Measurements from ENCODE around the gene ANXA4. TPM values are rescaled to one million over a fixed set of nuclear protein-coding genes. Genes with fewer than 3 reads are reported as not detected.
"Not testable (repeated sequence)": the region's sequence is repeated elsewhere in the genome, so short reads cannot be mapped to it uniquely, and the experiment has no call there.

ANXA4 gene
- total and polyA plus RNA-seq, 2 experiments from 2014 or later, result 35.7 to 113 TPM

DNA sequence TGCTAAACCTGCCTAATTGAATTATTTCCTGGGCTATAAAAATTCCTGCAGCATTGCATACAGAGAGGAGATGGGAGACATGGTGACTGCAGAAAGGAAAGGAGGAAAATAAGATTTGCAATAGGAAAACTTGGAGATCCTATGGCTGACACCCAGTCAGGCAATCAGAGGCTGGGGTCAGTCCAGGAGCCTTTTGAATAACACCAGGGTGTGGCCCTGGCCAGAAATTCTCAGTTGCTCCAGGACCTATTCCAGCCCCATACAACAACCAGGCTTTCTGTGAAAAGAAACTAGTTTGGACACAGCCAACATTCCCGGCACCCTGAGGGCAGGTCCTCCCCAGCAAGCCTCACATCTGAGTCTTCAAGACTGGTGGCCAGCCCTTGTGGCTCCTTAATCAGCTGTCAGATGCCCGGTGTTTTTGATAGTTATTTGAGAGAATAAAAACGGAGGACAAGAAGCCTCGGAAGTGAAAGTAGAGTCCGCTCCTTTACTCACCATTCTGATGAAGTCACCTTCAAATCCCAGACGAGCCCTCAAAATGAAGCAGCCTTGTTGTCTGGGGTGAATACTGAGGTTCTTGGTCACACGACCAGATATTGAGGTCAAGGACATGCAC lies 56.5 kb downstream of the ANXA4 start:
- peaks cover 19% of the 10 kb centered on the region; the same call in 1 of the 2 replicates for H3F3A ChIP-seq (ENCODE audit: insufficient read depth)
- H3K9ac ChIP-seq, result peak overlapping the region; percentile 83
- H3K9me3 ChIP-seq (ENCODE audit: low read depth), result no peaks in the 10 kb centered on the region
- peak overlapping the region; percentile 93 for H3K27ac ChIP-seq
- peak overlapping the region; percentile 71 for H2AFZ ChIP-seq
- DNase-seq, result peak; percentile 83
- in situ Hi-C loops (cut with MboI), result no loop called here
- H3K36me3 ChIP-seq (ENCODE audit: low read depth), result 0 out of 2 replicates have a peak, but pooled peaks cover 3% of the 10 kb centered on the region
- H4K20me1 ChIP-seq (ENCODE audit: insufficient read depth), result no peaks in the 10 kb centered on the region
- H3K4me2 ChIP-seq (ENCODE audit: unreplicated experiment), result peak overlapping the region; percentile 99
- no peak for TF ChIP-seq EZH2 (IDR thresholded peaks at IDR 0.05; ENCODE audit: insufficient read depth, poor library complexity, severe bottlenecking)
- TF ChIP-seq EZH2phosphoT487 (IDR thresholded peaks at IDR 0.05; ENCODE audit: insufficient read depth, low read depth), result no peak
- H3K4me1 ChIP-seq (ENCODE audit: insufficient read depth), result peaks cover 18% of the 10 kb centered on the region
- H3K79me2 ChIP-seq (ENCODE audit: insufficient read depth), result no peaks in the 10 kb centered on the region
- no peaks in the 10 kb centered on the region for H3K27me3 ChIP-seq (replicated peaks; ENCODE audit: insufficient read depth)
- peak overlapping the region; percentile 74 for H3K4me3 ChIP-seq
- WGBS, 2 experiments (ENCODE audit: low coverage in 1 of 2, low lambda C conversion rate in 2 of 2, missing lambda C conversion rate in 2 of 2), result 2% methylated on average over 7 of the region's 7 CpGs
- no peaks in the 10 kb centered on the region for H3K9me2 ChIP-seq (ENCODE audit: insufficient read depth)

- Histone ChIP-seq H3F3A (ENCODE audit: insufficient read depth) (peaks cover 19% of the 10 kb centered on the region; the same call in 1 of the 2 replicates), H3K27me3 (replicated peaks; ENCODE audit: insufficient read depth) (no peaks in the 10 kb centered on the region), H3K4me1 (ENCODE audit: insufficient read depth) (peaks cover 18% of the 10 kb centered on the region), H3K36me3 (ENCODE audit: low read depth) (0 out of 2 replicates have a peak, but pooled peaks cover 3% of the 10 kb centered on the region), H3K79me2 (ENCODE audit: insufficient read depth) (no peaks in the 10 kb centered on the region), H3K27ac (peak overlapping the region; percentile 93), H2AFZ (peak overlapping the region; percentile 71), H4K20me1 (ENCODE audit: insufficient read depth) (no peaks in the 10 kb centered on the region), H3K9me3 (ENCODE audit: low read depth) (no peaks in the 10 kb centered on the region), H3K4me3 (peak overlapping the region; percentile 74), H3K9me2 (ENCODE audit: insufficient read depth) (no peaks in the 10 kb centered on the region), H3K9ac (peak overlapping the region; percentile 83), H3K4me2 (ENCODE audit: unreplicated experiment) (peak overlapping the region; percentile 99)
- DNase-seq, result peak; percentile 80
- WGBS, 2 experiments (ENCODE audit: low coverage in 1 of 2, low lambda C conversion rate in 2 of 2, missing lambda C conversion rate in 2 of 2), result 4% methylated on average over 4 of the region's 4 CpGs
- in situ Hi-C loops (cut with MboI), result no loop called here
- TF ChIP-seq EZH2phosphoT487 (IDR thresholded peaks at IDR 0.05; ENCODE audit: insufficient read depth, low read depth), result no peak
- TF ChIP-seq EZH2 (IDR thresholded peaks at IDR 0.05; ENCODE audit: insufficient read depth, poor library complexity, severe bottlenecking), result no peak
Measured at GRCh38 chr2:69798909-69799526, 57.1 kb downstream of the ANXA4 start.

DNA sequence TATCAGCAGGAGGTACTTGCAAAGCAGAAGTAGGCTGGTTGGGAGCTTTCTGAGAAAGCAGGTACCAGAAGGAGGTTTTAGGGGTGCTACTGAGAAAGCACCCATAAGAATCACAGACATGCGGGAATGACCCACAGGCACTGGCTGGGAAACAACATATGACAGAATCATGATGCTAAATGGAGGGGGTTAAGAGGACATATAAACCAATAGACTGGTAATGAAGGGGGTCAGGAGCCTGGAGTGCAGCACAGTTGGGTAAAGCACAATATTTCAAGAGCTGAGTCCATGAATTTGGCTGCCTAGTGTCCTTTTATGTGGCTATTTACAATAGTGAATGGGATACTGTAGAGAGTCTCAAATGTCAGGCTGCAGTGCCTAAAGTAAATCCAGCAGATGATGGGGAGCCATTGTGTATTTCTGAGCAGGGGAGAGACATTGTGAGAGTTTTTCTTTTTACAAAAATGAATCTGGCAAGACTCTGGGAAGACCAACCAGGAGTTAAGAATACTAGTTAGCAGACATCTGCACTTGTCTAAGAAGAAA lies 59.9 kb downstream of the ANXA4 start:
- H3K4me1 ChIP-seq (ENCODE audit: insufficient read depth), result peaks cover 18% of the 10 kb centered on the region
- H3F3A ChIP-seq (ENCODE audit: insufficient read depth), result peaks cover 19% of the 10 kb centered on the region; the same call in 1 of the 2 replicates
- TF ChIP-seq EZH2phosphoT487 (IDR thresholded peaks at IDR 0.05; ENCODE audit: insufficient read depth, low read depth) (no peak), EZH2 (IDR thresholded peaks at IDR 0.05; ENCODE audit: insufficient read depth, poor library complexity, severe bottlenecking) (no peak)
- 0 out of 2 replicates have a peak, but pooled peaks cover 11% of the 10 kb centered on the region for H3K36me3 ChIP-seq (ENCODE audit: low read depth)
- H2AFZ ChIP-seq, result no peak overlapping the region
- in situ Hi-C loops (cut with MboI), result no loop called here
- 94 to 100% methylated on average over 1 of the region's 1 CpG for WGBS, 2 experiments (ENCODE audit: low coverage in 1 of 2, low lambda C conversion rate in 2 of 2, missing lambda C conversion rate in 2 of 2)
- H3K9me2 ChIP-seq (ENCODE audit: insufficient read depth), result no peaks in the 10 kb centered on the region
- no peaks in the 10 kb centered on the region for H3K79me2 ChIP-seq (ENCODE audit: insufficient read depth)
- no peak overlapping the region for H3K9ac ChIP-seq
- no peak for DNase-seq
- H3K27ac ChIP-seq, result no peak overlapping the region
- no peaks in the 10 kb centered on the region for H4K20me1 ChIP-seq (ENCODE audit: insufficient read depth)
- no peaks in the 10 kb centered on the region for H3K9me3 ChIP-seq (ENCODE audit: low read depth)
- H3K4me3 ChIP-seq, result no peak overlapping the region
- no peak overlapping the region for H3K4me2 ChIP-seq (ENCODE audit: unreplicated experiment)
- H3K27me3 ChIP-seq (replicated peaks; ENCODE audit: insufficient read depth), result no peaks in the 10 kb centered on the region

DNA sequence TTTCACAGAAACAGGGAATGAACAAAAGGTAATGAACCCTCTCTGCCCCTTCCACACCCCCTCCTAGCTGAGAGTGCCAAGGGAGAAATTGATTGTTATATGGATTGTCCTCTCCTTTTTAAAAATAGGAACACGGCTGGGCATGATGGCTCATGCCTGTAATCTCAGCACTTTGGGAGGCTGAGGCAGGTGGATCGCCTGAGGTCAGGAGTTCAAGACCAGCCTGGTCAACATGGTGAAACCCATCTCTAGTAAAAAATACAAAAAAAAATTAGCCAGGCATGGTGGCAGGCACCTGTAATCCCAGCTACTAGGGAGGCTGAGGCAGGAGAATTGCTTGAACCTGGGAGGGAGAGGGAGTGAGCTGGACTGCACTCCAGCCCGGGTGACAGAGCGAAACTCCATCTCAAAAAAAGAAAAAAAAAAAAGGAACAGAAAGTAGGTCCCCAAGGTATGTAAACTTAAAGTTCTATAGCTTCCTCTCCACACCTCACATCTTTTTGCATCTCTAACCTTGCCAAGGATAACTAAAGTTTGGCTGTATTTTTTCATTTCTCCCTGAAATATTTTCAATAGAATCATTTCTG lies 60.9 kb downstream of the ANXA4 start:
- H3K4me2 ChIP-seq (ENCODE audit: unreplicated experiment); in situ Hi-C loops (cut with MboI): not testable (repeated sequence)
- 92 to 93% methylated on average over 4 of the region's 4 CpGs for WGBS, 2 experiments (ENCODE audit: low coverage in 1 of 2, low lambda C conversion rate in 2 of 2, missing lambda C conversion rate in 2 of 2)

More for the DNA sequence above, 60.9 kb downstream of the ANXA4 start:
- not testable (repeated sequence) for H4K20me1 ChIP-seq (ENCODE audit: insufficient read depth); H3K9ac ChIP-seq; H3K9me2 ChIP-seq (ENCODE audit: insufficient read depth); H3K27ac ChIP-seq; H3K4me3 ChIP-seq; H2AFZ ChIP-seq; H3K79me2 ChIP-seq (ENCODE audit: insufficient read depth); H3K27me3 ChIP-seq (replicated peaks; ENCODE audit: insufficient read depth); H3K9me3 ChIP-seq (ENCODE audit: low read depth); DNase-seq
- peaks cover 17% of the 10 kb centered on the region; the same call in 1 of the 2 replicates for H3F3A ChIP-seq (ENCODE audit: insufficient read depth)
- H3K36me3 ChIP-seq (ENCODE audit: low read depth), result peaks cover 14% of the 10 kb centered on the region; the same call in 1 of the 2 replicates
- peaks cover 13% of the 10 kb centered on the region for H3K4me1 ChIP-seq (ENCODE audit: insufficient read depth)

All from GM23248 (cell line).